Epithelial cell of umbilical artery (primary cell): ENCODE data around the gene OR2T12. TPM values are rescaled to one million over a fixed set of nuclear protein-coding genes. Genes with fewer than 3 reads are reported as not detected.

Experiments
- total RNA-seq: library from RNA; depleted of rRNA; stranded (reverse); fragments of >200 nt; gene quantifications from 2 replicates; pipeline ENCODE4 v1.2.3, GENCODE V29; 2014

The OR2T12 gene, protein sequence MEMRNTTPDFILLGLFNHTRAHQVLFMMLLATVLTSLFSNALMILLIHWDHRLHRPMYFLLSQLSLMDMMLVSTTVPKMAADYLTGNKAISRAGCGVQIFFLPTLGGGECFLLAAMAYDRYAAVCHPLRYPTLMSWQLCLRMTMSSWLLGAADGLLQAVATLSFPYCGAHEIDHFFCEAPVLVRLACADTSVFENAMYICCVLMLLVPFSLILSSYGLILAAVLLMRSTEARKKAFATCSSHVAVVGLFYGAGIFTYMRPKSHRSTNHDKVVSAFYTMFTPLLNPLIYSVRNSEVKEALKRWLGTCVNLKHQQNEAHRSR
- total RNA-seq: not detected in 2 replicates

DNA sequence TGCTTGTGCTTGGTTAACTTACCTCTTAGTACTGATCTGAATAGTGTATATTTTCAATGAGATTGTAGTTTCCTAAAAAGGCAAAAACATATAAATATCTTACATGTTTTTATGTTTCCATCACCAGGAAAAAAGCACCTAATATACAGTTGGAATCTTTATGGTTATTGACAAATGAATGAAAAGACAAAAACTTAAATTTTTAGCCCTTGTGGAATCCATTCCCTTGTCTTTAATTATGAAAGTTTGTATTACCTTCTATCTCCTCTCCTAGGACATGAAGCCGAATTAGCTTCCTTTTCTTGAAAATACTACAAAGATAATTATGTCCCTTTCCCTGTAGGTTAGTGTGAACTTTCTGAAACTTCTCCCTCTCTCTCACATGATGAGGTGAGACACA lies at the start of gene OR2T12:
Gene OR2T12 (minus strand): TSS at position 101 of the 400 bp plus-strand sequence. CDS start 7,846 bp downstream, outside the sequence.

DNA sequence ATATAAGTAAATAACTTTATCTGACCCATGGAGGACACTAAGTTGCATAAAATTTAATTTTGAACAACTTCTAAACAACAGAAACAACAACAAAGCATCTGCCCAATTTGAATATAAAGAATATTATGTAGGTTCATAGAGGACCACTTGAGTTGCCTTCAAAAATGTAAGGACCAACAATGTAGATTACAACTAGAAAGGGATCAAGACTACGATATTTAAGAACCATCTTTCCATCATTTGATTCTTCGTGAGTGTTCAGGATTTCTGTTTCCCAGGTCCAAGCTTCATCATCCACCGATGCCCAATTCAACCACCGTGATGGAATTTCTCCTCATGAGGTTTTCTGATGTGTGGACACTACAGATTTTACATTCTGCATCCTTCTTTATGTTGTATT lies 45.3 kb upstream of the OR2T12 start, which contains the start of gene OR14C36:
Gene OR14C36 (plus strand): TSS at position 301 of the 400 bp plus-strand sequence. CDS start 0 bp downstream, at position 301.

DNA sequence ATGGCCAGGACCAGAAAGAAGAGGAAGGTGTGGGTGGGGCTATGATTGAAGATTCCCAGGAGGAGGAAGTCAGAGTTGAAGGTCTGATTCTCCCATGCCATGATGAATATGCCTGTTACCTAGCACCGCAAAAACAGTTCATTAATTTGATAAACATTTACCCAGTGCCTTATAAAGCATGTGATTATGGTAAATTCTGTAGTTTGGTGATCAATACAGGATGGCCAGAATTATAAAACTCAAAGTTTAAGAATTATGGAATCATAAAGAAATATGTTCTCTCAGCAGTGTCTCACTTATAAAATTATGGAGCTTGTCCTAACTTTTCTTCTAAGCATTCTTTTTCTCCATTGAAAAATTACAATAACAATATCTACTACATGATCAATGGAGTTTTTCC lies 21.2 kb upstream of the OR2T12 start, which contains the start of gene OR2M7:
Gene OR2M7 (minus strand): TSS at position 101 of the 400 bp plus-strand sequence. CDS start 0 bp downstream, at position 101.

DNA sequence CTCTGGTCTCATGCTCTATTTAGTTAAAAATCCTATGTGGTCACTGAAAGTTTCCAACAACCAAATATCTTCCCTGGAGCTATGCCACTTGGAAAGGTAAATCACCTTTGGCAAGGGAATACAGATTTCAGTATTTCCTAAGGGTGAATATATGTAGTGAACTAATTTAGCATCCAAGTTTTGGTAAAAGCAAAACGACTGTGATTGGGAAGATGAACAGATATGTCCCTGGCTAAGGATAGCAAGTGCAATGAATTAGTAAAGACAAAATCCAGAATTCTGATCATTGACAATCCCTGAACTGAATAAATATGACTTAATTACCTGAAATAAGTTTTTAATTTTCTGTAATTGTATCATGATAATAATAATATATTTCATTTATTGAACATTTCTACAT lies 25.3 kb downstream of the OR2T12 start, which contains the start of gene OR2T33:
Gene OR2T33 (minus strand): TSS at position 101 of the 400 bp plus-strand sequence. CDS start 4,162 bp downstream, outside the sequence.

Other genes starting within 250 kb of the OR2T12 start
- not detected in 2 replicates for gene OR2L13, start 208.2 kb downstream of the OR2T12 start, total RNA-seq
- not detected in 2 replicates for gene OR2M5, start 158.3 kb downstream of the OR2T12 start, total RNA-seq
- gene OR2M2, start 128.6 kb downstream of the OR2T12 start, total RNA-seq: not detected in 2 replicates
- not detected in 2 replicates for gene OR2M3, start 106.2 kb downstream of the OR2T12 start, total RNA-seq
- gene OR2M4, start 72.0 kb downstream of the OR2T12 start, total RNA-seq: not detected in 2 replicates
- gene OR2T33, start 25.4 kb downstream of the OR2T12 start, total RNA-seq: not detected in 2 replicates
- not detected in 2 replicates for gene OR2M7, start 21.1 kb upstream of the OR2T12 start, total RNA-seq
- gene OR14C36, start 45.4 kb upstream of the OR2T12 start, total RNA-seq: not detected in 2 replicates
- not detected in 2 replicates for gene OR2T4, start 58.2 kb upstream of the OR2T12 start, total RNA-seq
- gene OR2T6, start 72.3 kb upstream of the OR2T12 start, total RNA-seq: not detected in 2 replicates
- not detected in 2 replicates for gene OR2T1, start 99.6 kb upstream of the OR2T12 start, total RNA-seq
- gene OR2T2, start 142.2 kb upstream of the OR2T12 start, total RNA-seq: not detected in 2 replicates
- gene OR2T3, start 169.9 kb upstream of the OR2T12 start, total RNA-seq: not detected in 2 replicates
- gene OR2T5, start 185.2 kb upstream of the OR2T12 start, total RNA-seq: not detected in 2 replicates
- not detected in 2 replicates for gene OR2G6, start 204.6 kb upstream of the OR2T12 start, total RNA-seq